IgD-negative memory B cell (primary cell): ENCODE results near the gene SAMD4A. TPM values are rescaled to one million over a fixed set of nuclear protein-coding genes. Genes with fewer than 3 reads are reported as not detected.

Experiments used
- H3K27ac Mint-ChIP-seq, 3 donors: one replicate each; pipeline ENCODE4 v1.8.0; 2020 to 2022; ENCODE audit warnings: mild to moderate bottlenecking in 3 of 3, mixed read lengths in 3 of 3, moderate library complexity in 1 of 3
- H3K27me3 Mint-ChIP-seq: one replicate; pipeline ENCODE4 v1.8.0; 2021; ENCODE audit warnings: mixed read lengths
- H3K36me3 Mint-ChIP-seq: one replicate; pipeline ENCODE4 v1.8.0; 2020; ENCODE audit warnings: mild to moderate bottlenecking, mixed read lengths
- H3K4me1 Mint-ChIP-seq, 3 donors: one replicate each; pipeline ENCODE4 v1.8.0; 2020 to 2022; ENCODE audit warnings: mixed read lengths in 3 of 3, mild to moderate bottlenecking in 1 of 3
- H3K4me3 Mint-ChIP-seq, 4 donors: one replicate each; pipeline ENCODE4 v1.8.0; 2020 to 2022; ENCODE audit warnings: mild to moderate bottlenecking in 4 of 4, mixed read lengths in 4 of 4, moderate library complexity in 3 of 4
- H3K9me3 Mint-ChIP-seq, 3 donors: one replicate each; pipeline ENCODE4 v1.8.0; 2020 to 2021; ENCODE audit warnings: mixed read lengths in 3 of 3, mild to moderate bottlenecking in 1 of 3
- polyA plus RNA-seq: library from polyadenylated mRNA; unstranded; fragments of 300-500 nt; fragmentation: Illumina TruSeq; gene quantifications from one replicate; pipeline ENCODE4 v1.2.3, GENCODE V29; 2021

The SAMD4A gene
- polyA plus RNA-seq, 1 donor from 2014 or later = 5.8 TPM

DNA sequence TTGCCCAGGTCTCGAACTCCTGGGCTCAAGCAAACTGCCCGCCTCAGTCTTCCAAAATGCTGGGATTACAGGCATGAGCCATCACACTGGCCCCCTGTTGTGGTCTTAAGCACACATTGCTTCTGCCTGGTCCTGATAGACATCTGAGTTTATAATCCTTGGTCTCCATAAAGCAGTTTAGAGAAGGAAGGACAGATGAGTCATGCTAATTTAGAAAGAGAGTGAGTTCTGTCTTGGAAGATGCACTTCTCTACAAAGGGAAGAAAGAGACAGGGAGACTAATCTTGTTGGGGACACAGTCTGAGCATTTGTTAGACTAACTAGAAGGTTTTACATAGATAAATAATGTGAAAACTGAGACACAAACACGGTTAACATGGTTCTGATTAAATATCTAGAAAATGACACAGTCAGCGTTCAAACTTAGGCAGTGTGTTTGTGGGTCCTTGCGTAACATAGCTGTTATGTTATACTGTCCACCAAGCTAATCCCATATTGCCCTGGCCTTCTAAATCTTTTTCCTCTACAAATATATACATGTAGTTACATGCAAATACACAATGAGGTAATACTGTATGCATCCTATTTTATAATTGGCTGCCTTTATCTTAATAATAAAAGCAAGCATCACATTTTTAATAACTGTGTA lies 31.0 kb downstream of the SAMD4A start:
- Mint-ChIP-seq H3K4me1 (peaks cover 2 to 23% (median 14%) of the 10 kb centered on the region in 3 donors), H3K9me3 (no peaks in the 10 kb centered on the region), H3K36me3 (peaks cover 8% of the 10 kb centered on the region), H3K27me3 (no peaks in the 10 kb centered on the region), H3K27ac (no peak overlapping the region), H3K4me3 (no peak overlapping the region)

DNA sequence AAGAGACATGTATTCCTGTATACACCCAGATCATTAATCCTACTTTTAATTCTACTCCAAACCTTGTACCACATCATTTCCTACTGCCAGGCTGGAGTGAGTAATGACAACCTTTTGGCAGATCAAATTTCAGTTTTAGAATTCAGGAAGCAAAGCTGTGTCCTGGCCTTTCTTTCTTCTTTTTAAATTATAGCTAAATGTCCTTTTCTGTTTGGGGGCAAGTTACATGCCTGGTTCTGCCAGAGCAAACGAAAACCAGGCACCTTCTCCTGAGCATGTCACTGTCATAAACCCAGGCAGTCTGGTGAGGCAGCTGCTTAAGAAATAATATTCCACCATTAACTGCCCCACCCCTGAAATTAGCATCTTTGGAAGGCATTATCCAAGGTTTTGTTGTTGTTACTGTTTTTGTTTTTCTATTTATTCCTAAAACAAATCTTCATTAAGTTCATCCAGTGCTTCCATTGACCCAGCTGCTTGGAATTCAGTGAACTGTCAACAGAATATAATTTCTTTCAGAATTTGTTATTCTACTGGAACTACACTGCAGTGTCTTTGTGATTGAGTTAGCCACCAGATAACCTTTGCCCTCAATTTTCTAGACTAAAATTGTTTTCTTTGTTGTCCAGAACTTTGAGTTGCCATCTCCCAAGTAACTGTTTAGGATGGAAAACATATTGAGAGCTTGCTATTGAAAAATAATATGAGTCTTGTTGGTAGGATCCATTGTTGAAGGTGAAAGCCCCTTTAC lies 33.2 kb downstream of the SAMD4A start:
- H3K4me3 Mint-ChIP-seq = no peak overlapping the region
- peaks cover 6% of the 10 kb centered on the region for H3K36me3 Mint-ChIP-seq
- no peak overlapping the region for H3K27ac Mint-ChIP-seq
- H3K9me3 Mint-ChIP-seq = no peaks in the 10 kb centered on the region
- no peaks in the 10 kb centered on the region for H3K27me3 Mint-ChIP-seq
- peaks cover 0 to 16% (median 4%) of the 10 kb centered on the region in 3 donors for H3K4me1 Mint-ChIP-seq

DNA sequence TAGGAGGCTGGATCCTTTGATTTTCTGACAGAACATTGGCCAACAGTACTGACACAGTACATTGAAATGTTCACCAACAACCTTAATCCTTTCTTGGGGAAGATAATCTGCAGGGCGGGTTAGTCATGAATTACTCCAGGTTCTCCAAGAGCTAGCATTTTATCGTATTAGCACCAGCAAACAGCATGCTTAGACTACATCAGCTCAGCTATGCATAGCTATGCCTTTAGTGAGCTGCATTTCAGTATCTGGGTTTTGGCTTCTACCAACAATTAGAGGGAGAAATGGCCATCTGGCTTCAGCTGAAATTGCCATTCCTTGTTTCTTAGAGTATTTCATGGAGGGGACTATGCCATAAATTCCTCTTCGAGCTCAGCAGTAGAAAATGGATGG lies 33.8 kb downstream of the SAMD4A start:
- H3K4me1 Mint-ChIP-seq = peaks cover 0 to 16% (median 4%) of the 10 kb centered on the region in 3 donors
- H3K9me3 Mint-ChIP-seq = no peaks in the 10 kb centered on the region
- H3K27me3 Mint-ChIP-seq = no peaks in the 10 kb centered on the region
- peaks cover 6% of the 10 kb centered on the region for H3K36me3 Mint-ChIP-seq
- no peak overlapping the region for H3K4me3 Mint-ChIP-seq
- no peak overlapping the region for H3K27ac Mint-ChIP-seq

DNA sequence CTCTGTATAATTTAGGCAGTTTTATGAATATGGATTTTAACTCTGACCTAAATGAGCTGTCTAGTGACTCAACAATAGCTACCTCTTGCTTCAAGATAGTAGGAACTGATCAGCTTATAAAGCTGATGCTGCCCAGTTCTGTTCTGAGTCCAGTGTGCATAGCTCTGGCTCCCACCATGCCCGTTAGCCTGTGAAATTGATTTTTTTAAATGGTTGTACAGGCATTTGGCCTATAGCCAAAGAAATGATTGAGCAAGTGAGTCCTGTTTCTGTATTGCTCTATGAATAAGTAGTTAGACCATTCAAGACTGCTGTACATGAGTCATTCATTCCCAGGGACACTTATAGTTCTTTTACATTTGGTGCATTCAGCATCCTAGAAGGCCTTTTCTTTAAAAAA lies 36.4 kb downstream of the SAMD4A start:
- peaks cover 6% of the 10 kb centered on the region for H3K36me3 Mint-ChIP-seq
- H3K27me3 Mint-ChIP-seq = no peaks in the 10 kb centered on the region
- H3K4me3 Mint-ChIP-seq = no peak overlapping the region
- H3K27ac Mint-ChIP-seq = no peak overlapping the region
- no peaks in the 10 kb centered on the region for H3K9me3 Mint-ChIP-seq
- H3K4me1 Mint-ChIP-seq = peaks cover 0 to 18% (median 6%) of the 10 kb centered on the region in 3 donors

DNA sequence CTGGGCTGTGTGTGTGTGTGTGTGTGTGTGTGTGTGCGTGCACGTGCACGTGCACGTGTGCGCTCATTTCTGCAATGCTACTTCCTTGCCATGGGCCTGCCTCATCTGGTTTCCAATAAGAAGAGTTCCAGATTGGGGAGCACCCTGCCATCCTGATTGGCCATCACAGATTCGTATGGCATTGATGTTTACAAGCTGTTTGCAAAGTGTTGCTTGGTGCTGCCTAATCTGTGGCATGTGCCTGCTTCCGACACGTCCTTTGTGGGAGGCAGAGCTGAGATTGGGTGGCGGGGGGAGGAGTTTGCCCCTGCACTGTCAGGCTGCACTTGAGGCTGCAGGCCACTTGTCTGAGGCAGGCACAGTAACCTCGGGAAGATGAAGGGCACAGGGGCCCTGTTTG lies 39.2 kb downstream of the SAMD4A start:
- H3K4me3 Mint-ChIP-seq = no peak overlapping the region
- no peak overlapping the region for H3K27ac Mint-ChIP-seq
- H3K9me3 Mint-ChIP-seq = no peaks in the 10 kb centered on the region
- peaks cover 0 to 8% (median 7%) of the 10 kb centered on the region in 3 donors for H3K4me1 Mint-ChIP-seq
- H3K36me3 Mint-ChIP-seq = peaks cover 3% of the 10 kb centered on the region
- no peaks in the 10 kb centered on the region for H3K27me3 Mint-ChIP-seq

DNA sequence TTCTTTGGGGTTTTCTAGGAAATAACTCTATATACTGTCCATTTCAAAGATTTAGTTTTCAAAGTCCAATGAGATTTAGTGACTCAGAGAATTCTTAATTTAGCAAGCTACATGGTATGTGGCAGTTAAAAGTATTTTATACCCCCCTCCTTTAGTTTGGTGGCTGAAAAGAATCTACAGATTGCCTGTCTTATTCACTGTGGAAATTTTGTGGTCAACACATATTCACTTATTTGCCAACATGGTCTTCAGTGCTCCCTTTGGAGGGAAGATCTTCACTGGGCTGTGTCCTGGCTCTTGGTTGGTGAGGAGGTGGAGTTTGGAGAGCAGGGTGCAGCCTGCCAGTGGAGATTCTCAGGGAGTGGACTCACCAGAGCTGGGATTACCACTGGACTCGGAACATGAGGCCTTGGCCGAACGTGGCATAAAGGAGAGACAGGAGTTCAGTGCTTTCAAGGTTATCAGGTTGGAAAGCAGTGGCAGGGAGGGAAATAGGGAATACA lies 39.8 kb downstream of the SAMD4A start:
- Mint-ChIP-seq H3K4me3 (peak overlapping the region in 1 of 4 donors; percentile 20), H3K27ac (peak overlapping the region in 1 of 3 donors; percentile 65), H3K27me3 (no peaks in the 10 kb centered on the region), H3K9me3 (no peaks in the 10 kb centered on the region), H3K36me3 (no peaks in the 10 kb centered on the region), H3K4me1 (peaks cover 0 to 7% (median 5%) of the 10 kb centered on the region in 3 donors)

DNA sequence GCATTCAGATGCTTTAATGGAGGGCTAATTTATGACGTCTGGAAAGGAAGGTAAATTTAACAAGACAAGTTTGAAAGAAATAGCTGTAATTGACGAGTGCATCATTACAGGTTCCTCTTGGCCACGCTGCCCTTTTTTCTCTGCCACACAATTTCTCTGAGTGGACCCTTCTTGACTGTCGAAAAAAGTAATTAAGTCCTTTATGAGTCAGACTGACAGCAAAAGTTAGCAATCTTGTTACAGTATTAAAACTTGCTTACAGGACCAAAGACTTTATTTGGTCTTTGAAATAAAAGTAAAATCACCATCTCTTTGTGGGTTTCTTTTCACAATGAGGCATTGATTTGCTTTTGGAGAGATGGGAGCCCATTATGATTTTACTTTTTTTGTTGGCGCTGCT lies 42.6 kb downstream of the SAMD4A start:
- no peaks in the 10 kb centered on the region for H3K9me3 Mint-ChIP-seq
- no peaks in the 10 kb centered on the region for H3K36me3 Mint-ChIP-seq
- no peak overlapping the region for H3K4me3 Mint-ChIP-seq
- H3K4me1 Mint-ChIP-seq = peaks cover 0 to 5% (median 4%) of the 10 kb centered on the region in 3 donors
- peak overlapping the region in 1 of 3 donors; percentile 86 for H3K27ac Mint-ChIP-seq
- no peaks in the 10 kb centered on the region for H3K27me3 Mint-ChIP-seq

DNA sequence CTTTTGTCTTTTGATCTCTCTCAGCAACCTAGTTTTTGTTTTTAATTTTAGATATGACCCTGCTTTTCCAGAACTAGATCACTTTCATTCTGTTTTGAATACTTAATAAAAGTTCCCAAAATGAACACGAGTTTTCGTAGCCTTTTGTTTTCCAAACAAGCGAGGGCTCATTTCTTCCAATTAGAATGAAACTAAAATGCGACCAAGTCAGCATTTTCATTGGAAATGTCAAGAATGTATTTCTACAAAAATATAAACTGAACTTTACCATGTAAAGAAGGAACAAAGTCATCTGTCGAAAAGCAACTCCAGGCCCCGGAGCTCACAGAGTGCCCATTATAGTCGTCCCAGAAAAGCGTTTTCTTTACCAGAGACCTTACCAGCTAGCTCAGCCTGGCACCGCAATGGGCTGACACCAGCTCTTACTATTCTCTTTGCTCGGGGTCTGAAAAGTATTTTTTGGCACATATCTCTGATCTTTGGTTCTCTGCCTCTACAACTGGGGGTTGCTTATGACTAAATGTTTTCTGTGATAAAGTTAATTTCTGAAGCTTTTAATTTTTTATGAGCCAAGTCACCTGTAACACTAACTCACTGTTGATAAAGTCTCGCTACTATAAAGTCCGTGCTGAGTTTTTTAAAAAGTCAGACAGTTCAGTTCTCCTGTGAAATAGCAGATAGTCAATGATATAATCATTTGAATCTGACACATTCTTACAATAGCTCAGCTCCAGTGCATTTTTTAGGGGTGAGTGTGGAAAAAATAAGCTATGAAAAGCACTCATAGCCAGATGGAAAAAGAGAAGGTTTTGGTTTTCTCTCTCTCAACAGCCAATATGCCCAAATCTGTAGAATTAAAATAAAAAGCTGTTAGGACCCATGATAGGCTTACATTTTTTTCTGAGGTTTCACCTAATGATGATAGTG lies 43.4 kb downstream of the SAMD4A start:
- no peak overlapping the region for H3K4me3 Mint-ChIP-seq

DNA sequence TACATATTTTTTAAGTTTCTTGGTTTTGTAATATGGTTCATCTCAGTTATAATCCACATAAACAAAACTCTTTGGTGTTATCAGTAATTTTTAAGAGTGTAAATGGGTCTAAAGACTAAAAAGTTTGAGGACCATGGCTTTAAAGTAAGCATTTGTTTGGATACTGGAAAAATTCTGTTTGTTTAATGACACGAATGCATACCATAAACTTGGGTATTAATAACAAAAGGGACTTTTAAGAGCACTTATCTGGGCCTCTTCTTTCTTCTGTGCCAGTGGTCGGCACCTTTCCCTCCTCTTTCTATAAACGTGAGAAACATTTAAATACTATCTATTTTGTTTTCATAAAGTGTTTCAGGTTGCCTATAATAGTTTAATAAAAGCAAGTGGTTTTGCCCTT lies 47.4 kb downstream of the SAMD4A start:
- Mint-ChIP-seq H3K36me3 (no peaks in the 10 kb centered on the region), H3K27ac (no peak overlapping the region), H3K9me3 (no peaks in the 10 kb centered on the region), H3K4me1 (peaks cover 0 to 5% (median 2%) of the 10 kb centered on the region in 3 donors), H3K27me3 (no peaks in the 10 kb centered on the region), H3K4me3 (no peak overlapping the region)

More for the DNA sequence above, 43.4 kb downstream of the SAMD4A start:
- H3K4me1 Mint-ChIP-seq = peaks cover 0 to 5% (median 4%) of the 10 kb centered on the region in 3 donors
- no peaks in the 10 kb centered on the region for H3K9me3 Mint-ChIP-seq
- H3K27ac Mint-ChIP-seq = no peak overlapping the region
- H3K27me3 Mint-ChIP-seq = no peaks in the 10 kb centered on the region
- no peaks in the 10 kb centered on the region for H3K36me3 Mint-ChIP-seq

DNA sequence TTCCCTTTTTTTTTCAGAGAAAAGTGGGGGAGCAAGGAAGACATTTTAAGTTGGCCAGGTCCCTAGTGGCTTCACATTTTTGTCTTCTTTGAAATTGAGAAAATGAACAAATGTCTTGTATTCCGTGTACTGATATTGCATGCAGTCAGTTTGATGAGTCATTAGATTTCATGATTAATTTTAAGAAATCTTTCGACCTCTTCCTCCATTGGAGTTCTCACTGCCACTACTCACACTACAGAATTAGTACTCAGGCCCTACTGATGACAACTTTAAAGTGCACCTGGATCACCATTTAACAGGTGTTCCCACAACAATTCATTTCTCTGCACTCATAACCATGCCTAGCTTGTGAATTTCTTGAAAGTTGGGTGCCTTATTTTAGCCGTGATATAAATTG lies 50.5 kb downstream of the SAMD4A start:
- no peak overlapping the region for H3K27ac Mint-ChIP-seq
- peaks cover 0 to 5% (median 0%) of the 10 kb centered on the region in 3 donors for H3K9me3 Mint-ChIP-seq
- H3K27me3 Mint-ChIP-seq = no peaks in the 10 kb centered on the region
- no peak overlapping the region for H3K4me3 Mint-ChIP-seq
- H3K36me3 Mint-ChIP-seq = no peaks in the 10 kb centered on the region
- peaks cover 4 to 16% (median 5%) of the 10 kb centered on the region in 3 donors for H3K4me1 Mint-ChIP-seq

DNA sequence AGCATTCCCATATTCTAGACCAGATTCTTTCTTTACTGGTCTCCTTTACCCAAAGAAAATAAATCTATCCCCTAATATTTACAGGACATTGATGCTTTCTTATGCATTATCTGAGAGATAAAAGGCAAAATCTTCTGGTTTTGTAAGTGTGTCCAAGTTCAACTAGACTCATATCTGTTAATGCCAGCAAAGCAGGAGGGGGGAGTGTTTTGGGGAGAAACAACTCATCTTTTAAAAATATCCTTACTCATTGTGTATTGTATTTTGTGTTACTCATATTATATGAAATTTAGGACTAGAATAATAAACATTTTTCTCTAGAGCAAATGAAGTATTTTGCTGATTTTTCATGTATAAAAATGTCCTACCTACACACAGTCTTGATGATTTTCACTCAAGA lies 54.8 kb downstream of the SAMD4A start:
- H3K4me1 Mint-ChIP-seq = peaks cover 10 to 26% (median 19%) of the 10 kb centered on the region in 3 donors
- peak overlapping the region in 1 of 4 donors; percentile 3 for H3K4me3 Mint-ChIP-seq
- peaks cover 0 to 5% (median 0%) of the 10 kb centered on the region in 3 donors for H3K9me3 Mint-ChIP-seq
- H3K27ac Mint-ChIP-seq = no peak overlapping the region
- H3K27me3 Mint-ChIP-seq = no peaks in the 10 kb centered on the region
- no peaks in the 10 kb centered on the region for H3K36me3 Mint-ChIP-seq

DNA sequence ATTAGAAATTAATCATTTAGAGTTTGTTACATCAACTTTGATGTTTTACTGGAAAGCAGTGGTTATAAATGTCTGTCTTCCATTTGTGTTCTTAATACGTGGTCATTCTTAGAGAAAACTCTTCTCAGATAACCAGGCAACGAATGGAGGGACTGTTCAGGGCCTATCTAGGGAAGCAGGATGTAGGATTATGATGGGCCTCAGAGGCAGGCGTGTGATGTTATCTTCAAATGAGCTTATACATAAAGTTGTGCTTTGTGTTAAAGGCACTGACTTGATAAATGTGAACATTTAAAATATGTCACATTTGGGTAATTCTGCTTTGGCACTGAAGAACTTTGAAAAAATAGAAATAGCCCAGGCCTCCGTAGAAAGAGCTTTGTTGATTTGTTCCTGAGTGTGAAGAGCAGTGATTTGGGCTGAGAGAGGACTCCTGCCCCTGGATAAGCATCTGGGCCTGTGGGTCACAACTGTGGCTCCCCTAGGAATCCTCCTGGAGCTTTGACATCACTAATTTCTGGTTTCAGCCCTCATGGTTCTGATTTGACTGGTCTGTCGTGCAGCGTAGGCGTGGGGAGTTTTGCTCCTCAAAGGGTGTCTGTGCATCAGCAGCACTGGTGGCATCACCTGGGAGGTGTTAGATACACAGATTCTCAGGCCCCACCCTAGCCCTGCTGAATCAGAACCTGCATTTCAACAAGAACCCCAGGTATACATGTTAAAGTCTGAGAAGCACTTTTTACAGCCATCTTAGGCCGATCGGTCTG lies 55.4 kb downstream of the SAMD4A start:
- Mint-ChIP-seq H3K36me3 (no peaks in the 10 kb centered on the region), H3K27ac (peak overlapping the region in 2 of 3 donors; percentile 18 to 29), H3K4me3 (peak overlapping the region in 2 of 4 donors; percentile 15 to 50), H3K9me3 (peaks cover 0 to 5% (median 0%) of the 10 kb centered on the region in 3 donors), H3K4me1 (peaks cover 16 to 31% (median 24%) of the 10 kb centered on the region in 3 donors), H3K27me3 (no peaks in the 10 kb centered on the region)

DNA sequence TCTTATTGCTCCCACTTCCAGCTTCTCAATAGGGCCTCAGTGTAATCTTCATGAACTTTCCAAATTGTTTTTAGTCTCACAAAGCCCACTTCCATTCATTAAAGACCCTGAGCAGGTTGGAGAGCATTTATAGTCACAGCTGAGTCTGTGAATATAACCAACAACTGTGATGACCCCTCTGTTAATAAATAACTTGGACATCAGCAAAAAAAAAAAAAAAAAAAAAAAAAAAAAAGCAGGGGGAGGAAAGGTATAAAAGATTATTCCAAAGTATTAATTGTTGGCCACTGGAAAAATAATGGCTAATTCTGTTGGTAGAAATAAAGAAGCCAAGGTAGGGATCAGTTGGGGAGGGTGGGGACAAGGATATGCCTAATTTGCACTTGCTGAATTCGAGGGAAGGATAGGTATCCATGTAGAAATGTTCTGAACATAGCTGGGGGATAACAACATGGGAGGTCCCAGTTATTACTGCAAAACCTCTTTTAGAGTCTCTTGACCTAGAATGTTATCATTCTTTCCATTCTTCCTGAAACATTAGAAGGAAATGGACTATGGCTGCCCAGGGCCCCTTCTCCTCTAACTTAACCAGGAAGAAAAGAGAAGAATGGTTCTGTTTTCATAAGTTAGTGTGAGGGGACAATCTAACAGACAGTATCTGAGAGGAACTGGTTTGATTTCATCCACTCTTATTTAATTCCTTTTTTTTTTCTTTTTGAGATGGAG lies 56.5 kb downstream of the SAMD4A start:
- Mint-ChIP-seq H3K36me3 (no peaks in the 10 kb centered on the region), H3K27ac (peak overlapping the region in 2 of 3 donors; percentile 18 to 73), H3K4me3 (peak overlapping the region in 1 of 4 donors; percentile 70)

More for the DNA sequence above, 56.5 kb downstream of the SAMD4A start:
- peaks cover 0 to 5% (median 0%) of the 10 kb centered on the region in 3 donors for H3K9me3 Mint-ChIP-seq
- peaks cover 26 to 38% (median 35%) of the 10 kb centered on the region in 3 donors for H3K4me1 Mint-ChIP-seq
- no peaks in the 10 kb centered on the region for H3K27me3 Mint-ChIP-seq
